Measurements from ENCODE around the gene PRPF40B. TPM values are rescaled to one million over a fixed set of nuclear protein-coding genes. Genes with fewer than 3 reads are reported as not detected.
"Not testable (repeated sequence)": the region's sequence is repeated elsewhere in the genome, so short reads cannot be mapped to it uniquely, and the experiment has no call there.

PRPF40B gene
- total and polyA plus RNA-seq, 2 donors from 2014 or later = 20.1 to 33.3 TPM

DNA sequence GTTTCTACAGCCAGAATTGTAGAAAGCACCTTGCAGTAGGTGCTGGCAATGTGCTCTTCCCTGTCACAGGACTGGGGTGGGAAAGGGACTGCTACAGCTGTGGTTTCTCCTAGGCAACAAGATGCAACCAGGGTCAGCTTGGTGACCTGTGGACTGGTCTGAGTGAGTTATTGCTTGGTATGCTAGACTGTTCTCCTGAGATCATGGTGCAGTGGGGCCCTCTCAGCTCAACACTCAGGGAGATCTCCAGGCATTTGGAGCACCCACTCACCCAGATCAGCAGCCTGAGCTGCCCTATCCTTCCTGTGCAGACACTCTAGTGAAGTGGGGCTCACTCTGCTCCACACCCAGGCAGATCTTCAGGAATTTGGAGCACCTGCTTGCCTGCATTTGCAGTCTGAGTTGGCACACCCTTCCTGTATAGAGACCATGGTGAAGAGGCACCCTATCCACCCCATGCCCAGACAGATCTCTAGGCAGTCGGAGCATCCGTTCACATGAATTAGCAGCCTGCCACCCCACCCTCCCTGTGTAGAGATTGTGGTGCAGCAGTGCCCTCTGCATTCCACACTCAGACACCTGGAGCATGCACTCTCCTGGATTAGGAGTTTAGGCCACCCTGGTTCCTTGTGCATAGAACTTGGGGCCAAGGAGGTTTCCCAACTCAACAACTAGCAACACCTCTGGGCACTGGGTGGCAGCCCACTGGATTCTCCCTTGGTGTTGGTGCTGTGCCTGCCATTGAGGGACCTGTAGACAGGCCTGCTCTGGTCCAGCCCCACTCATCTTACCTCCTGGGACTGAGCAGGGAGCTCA is 14.1 kb upstream of the PRPF40B start:
- Histone ChIP-seq H3K27ac (ENCODE audit: low read depth in 2 of 2, low read length in 2 of 2) (no peak overlapping the region), H3K4me1 (ENCODE audit: control insufficient read depth in 2 of 3, insufficient read depth in 2 of 3, low read depth in 1 of 3, low read length in 3 of 3) (peaks cover 0 to 4% (median 0%) of the 10 kb centered on the region in 3 donors), H3K36me3 (ENCODE audit: control insufficient read depth in 2 of 3, insufficient read depth in 3 of 3, low read length in 3 of 3) (no peaks in the 10 kb centered on the region), H3K9me3 (ENCODE audit: control insufficient read depth in 2 of 3, insufficient read depth in 1 of 3, low read length in 3 of 3) (no peaks in the 10 kb centered on the region), H3K27me3 (ENCODE audit: control insufficient read depth, insufficient read depth, low read length) (no peaks in the 10 kb centered on the region), H3K9ac (ENCODE audit: low read length in 3 of 3) (no peak overlapping the region), H3K4me3 (ENCODE audit: low read length in 3 of 3) (no peak overlapping the region)
- TF ChIP-seq, protein P1, sequence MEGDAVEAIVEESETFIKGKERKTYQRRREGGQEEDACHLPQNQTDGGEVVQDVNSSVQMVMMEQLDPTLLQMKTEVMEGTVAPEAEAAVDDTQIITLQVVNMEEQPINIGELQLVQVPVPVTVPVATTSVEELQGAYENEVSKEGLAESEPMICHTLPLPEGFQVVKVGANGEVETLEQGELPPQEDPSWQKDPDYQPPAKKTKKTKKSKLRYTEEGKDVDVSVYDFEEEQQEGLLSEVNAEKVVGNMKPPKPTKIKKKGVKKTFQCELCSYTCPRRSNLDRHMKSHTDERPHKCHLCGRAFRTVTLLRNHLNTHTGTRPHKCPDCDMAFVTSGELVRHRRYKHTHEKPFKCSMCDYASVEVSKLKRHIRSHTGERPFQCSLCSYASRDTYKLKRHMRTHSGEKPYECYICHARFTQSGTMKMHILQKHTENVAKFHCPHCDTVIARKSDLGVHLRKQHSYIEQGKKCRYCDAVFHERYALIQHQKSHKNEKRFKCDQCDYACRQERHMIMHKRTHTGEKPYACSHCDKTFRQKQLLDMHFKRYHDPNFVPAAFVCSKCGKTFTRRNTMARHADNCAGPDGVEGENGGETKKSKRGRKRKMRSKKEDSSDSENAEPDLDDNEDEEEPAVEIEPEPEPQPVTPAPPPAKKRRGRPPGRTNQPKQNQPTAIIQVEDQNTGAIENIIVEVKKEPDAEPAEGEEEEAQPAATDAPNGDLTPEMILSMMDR (IDR thresholded peaks at IDR 0.05; ENCODE audit: borderline replicate concordance, extremely low read depth, insufficient read depth) = no peak
- FAIRE-seq (no peak), DNase-seq (peak in 2 of 5 donors; percentile 36 to 41)
- intact Hi-C loops (cut with DNase I) = no loop called here

DNA sequence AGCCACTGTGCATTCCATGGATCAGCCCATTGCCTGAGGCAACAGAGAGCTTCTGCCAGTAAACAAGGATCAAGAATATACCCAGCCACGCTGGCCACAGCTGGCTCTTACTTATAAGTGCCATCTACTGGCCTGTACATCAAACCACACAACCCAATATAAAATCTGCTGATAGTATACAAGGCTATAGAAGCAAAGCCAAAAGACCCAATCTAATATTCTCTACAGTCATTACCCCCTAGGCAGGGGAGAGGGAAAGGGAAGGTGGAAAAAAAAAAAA is 13.5 kb upstream of the PRPF40B start:
- FAIRE-seq = no peak
- H3K4me1 ChIP-seq (ENCODE audit: control insufficient read depth in 2 of 3, insufficient read depth in 2 of 3, low read depth in 1 of 3, low read length in 3 of 3) = peaks cover 0 to 4% (median 0%) of the 10 kb centered on the region in 3 donors
- DNase-seq = no peak

DNA sequence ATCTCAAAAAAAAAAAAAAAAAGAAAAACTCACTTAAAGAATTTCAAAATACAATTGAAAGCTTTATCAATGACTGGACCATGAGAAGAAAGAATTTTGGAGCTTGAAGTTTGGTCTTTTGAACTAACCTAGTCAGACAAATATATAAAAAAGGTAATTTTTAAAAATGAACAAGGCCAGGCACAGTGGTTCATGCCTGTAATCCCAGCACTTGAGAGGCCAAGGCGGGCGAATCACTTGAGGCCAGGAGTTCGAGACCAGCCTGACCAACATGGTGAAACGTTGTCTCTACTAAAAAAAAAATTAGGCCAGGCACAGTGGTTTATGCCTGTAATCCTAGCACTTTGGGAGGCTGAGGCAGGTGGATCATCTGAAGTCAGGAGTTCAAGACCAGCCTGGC is 12.6 kb upstream of the PRPF40B start:
- FAIRE-seq; DNase-seq; H3K4me1 ChIP-seq (ENCODE audit: control insufficient read depth in 2 of 3, insufficient read depth in 2 of 3, low read depth in 1 of 3, low read length in 3 of 3); H3K9ac ChIP-seq (ENCODE audit: low read length in 3 of 3); H3K27ac ChIP-seq (ENCODE audit: low read depth in 2 of 2, low read length in 2 of 2); H3K9me3 ChIP-seq (ENCODE audit: control insufficient read depth in 2 of 3, insufficient read depth in 1 of 3, low read length in 3 of 3); intact Hi-C loops (cut with DNase I); H3K4me3 ChIP-seq (ENCODE audit: low read length in 3 of 3); H3K27me3 ChIP-seq (ENCODE audit: control insufficient read depth, insufficient read depth, low read length); H3K36me3 ChIP-seq (ENCODE audit: control insufficient read depth in 2 of 3, insufficient read depth in 3 of 3, low read length in 3 of 3): not testable (repeated sequence)

More for the DNA sequence above, 13.5 kb upstream of the PRPF40B start:
- no peaks in the 10 kb centered on the region for H3K36me3 ChIP-seq (ENCODE audit: control insufficient read depth in 2 of 3, insufficient read depth in 3 of 3, low read length in 3 of 3)
- no peak overlapping the region for H3K9ac ChIP-seq (ENCODE audit: low read length in 3 of 3)
- TF ChIP-seq, protein P1 (IDR thresholded peaks at IDR 0.05; ENCODE audit: borderline replicate concordance, extremely low read depth, insufficient read depth) = no peak
- no peak overlapping the region for H3K27ac ChIP-seq (ENCODE audit: low read depth in 2 of 2, low read length in 2 of 2)
- no peak overlapping the region for H3K4me3 ChIP-seq (ENCODE audit: low read length in 3 of 3)
- intact Hi-C loops (cut with DNase I) = no loop called here
- H3K9me3 ChIP-seq (ENCODE audit: control insufficient read depth in 2 of 3, insufficient read depth in 1 of 3, low read length in 3 of 3) = no peaks in the 10 kb centered on the region
- no peaks in the 10 kb centered on the region for H3K27me3 ChIP-seq (ENCODE audit: control insufficient read depth, insufficient read depth, low read length)

DNA sequence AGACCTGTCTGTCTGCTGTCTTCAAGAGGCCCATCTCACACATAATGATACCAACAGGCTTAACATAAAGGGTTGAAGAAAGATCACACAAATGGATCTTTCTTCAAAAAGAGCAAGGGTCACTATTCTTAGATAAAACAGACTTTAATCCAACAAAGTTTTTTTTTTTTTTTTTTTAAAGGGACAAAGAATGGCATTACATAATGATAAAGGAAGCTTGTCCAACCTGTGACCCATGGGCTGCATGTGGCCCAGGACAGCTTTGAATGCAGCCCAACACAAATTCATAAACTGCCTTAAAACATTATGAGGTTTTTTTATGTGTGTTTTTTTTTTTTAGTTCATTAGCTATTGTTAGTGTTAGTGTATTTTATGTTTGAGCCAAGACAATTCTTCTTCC is 11.2 kb upstream of the PRPF40B start:
- Histone ChIP-seq H3K36me3 (ENCODE audit: control insufficient read depth in 2 of 3, insufficient read depth in 3 of 3, low read length in 3 of 3) (no peaks in the 10 kb centered on the region), H3K4me1 (ENCODE audit: control insufficient read depth in 2 of 3, insufficient read depth in 2 of 3, low read depth in 1 of 3, low read length in 3 of 3) (no peaks in the 10 kb centered on the region), H3K4me3 (ENCODE audit: low read length in 3 of 3) (no peak overlapping the region), H3K9ac (ENCODE audit: low read length in 3 of 3) (no peak overlapping the region), H3K27me3 (ENCODE audit: control insufficient read depth, insufficient read depth, low read length) (no peaks in the 10 kb centered on the region), H3K27ac (ENCODE audit: low read depth in 2 of 2, low read length in 2 of 2) (no peak overlapping the region), H3K9me3 (ENCODE audit: control insufficient read depth in 2 of 3, insufficient read depth in 1 of 3, low read length in 3 of 3) (no peaks in the 10 kb centered on the region)
- FAIRE-seq = no peak
- intact Hi-C loops (cut with DNase I) = no loop called here
- DNase-seq = no peak
- TF ChIP-seq, protein P1 (IDR thresholded peaks at IDR 0.05; ENCODE audit: borderline replicate concordance, extremely low read depth, insufficient read depth) = no peak

Data from kidney (tissue), 14 donors.